Fibroblast of the conjunctiva (primary cell): ENCODE data around the gene TCF12.

ENCODE experiments used
- DNase-seq: peaks from one replicate; pipeline ENCODE4 v3.0.0-alpha.2; 2010; ENCODE audit warnings: low read depth

Gene TCF12

GRCh38 chr15:57253082-57253481 is 334.6 kb downstream of the TCF12 start:
- no peak for DNase-seq

- DNase-seq = no peak
Observed at GRCh38 chr15:57253500-57253899, 335.1 kb downstream of the TCF12 start.

GRCh38 chr15:57255751-57256341 is 337.4 kb downstream of the TCF12 start:
- no peak for DNase-seq

- DNase-seq = no peak
Observed at GRCh38 chr15:57256939-57257338, 338.5 kb downstream of the TCF12 start.

- no peak for DNase-seq
Observed at GRCh38 chr15:57259568-57260040, 341.2 kb downstream of the TCF12 start.

- no peak for DNase-seq
Observed at GRCh38 chr15:57263520-57263919, 345.1 kb downstream of the TCF12 start.

- no peak for DNase-seq
Observed at GRCh38 chr15:57272771-57273357, 354.4 kb downstream of the TCF12 start.

GRCh38 chr15:57273402-57273801 is 355.0 kb downstream of the TCF12 start:
- DNase-seq = no peak

- no peak for DNase-seq
Observed at GRCh38 chr15:57278439-57278838, 360.0 kb downstream of the TCF12 start.

- no peak for DNase-seq
Observed at GRCh38 chr15:57280464-57280863, 362.0 kb downstream of the TCF12 start.

- no peak for DNase-seq
Observed at GRCh38 chr15:57281321-57281720, 362.9 kb downstream of the TCF12 start.

- no peak for DNase-seq
Observed at GRCh38 chr15:57282686-57283085, 364.2 kb downstream of the TCF12 start.

GRCh38 chr15:57283774-57284503 is 365.5 kb downstream of the TCF12 start:
- no peak for DNase-seq

GRCh38 chr15:57284535-57284934 is 366.1 kb downstream of the TCF12 start:
- DNase-seq = no peak

- no peak for DNase-seq
Observed at GRCh38 chr15:57285386-57285785, 366.9 kb downstream of the TCF12 start.

- no peak for DNase-seq
Observed at GRCh38 chr15:57286446-57287122, 368.1 kb downstream of the TCF12 start.

- DNase-seq = no peak
Observed at GRCh38 chr15:57287123-57287521, 368.7 kb downstream of the TCF12 start.

GRCh38 chr15:57288926-57289580 is 370.6 kb downstream of the TCF12 start:
- DNase-seq = no peak

- no peak for DNase-seq
Observed at GRCh38 chr15:57290187-57290586, 371.7 kb downstream of the TCF12 start.

- no peak for DNase-seq
Observed at GRCh38 chr15:57290826-57291225, 372.4 kb downstream of the TCF12 start.

GRCh38 chr15:57296473-57297162 is 378.2 kb downstream of the TCF12 start:
- DNase-seq = no peak

GRCh38 chr15:57297163-57297593 is 378.7 kb downstream of the TCF12 start:
- DNase-seq = no peak
